GM12872 (cell line): ENCODE data around the gene RGS6.

Source experiments
- CTCF ChIP-seq: IDR thresholded peaks from 3 replicates; pipeline ENCODE4 v1.5.1; 2011; ENCODE audit warnings: low read depth, mild to moderate bottlenecking, low read length, moderate library complexity; ENCODE audit not compliant: insufficient read depth

Gene RGS6

GRCh38 chr14:72118841-72119240 lies 186.6 kb downstream of the RGS6 start:
- TF ChIP-seq CTCF: no peak

GRCh38 chr14:72120315-72120714 lies 188.1 kb downstream of the RGS6 start:
- TF ChIP-seq CTCF: no peak

- TF ChIP-seq CTCF: no peak
These were observed 191.5 kb downstream of the RGS6 start for GRCh38 chr14:72123755-72124154.

GRCh38 chr14:72124171-72124570 lies 191.9 kb downstream of the RGS6 start:
- no peak for TF ChIP-seq CTCF

- no peak for TF ChIP-seq CTCF
These were observed 193.9 kb downstream of the RGS6 start for GRCh38 chr14:72126091-72126490.

DNA sequence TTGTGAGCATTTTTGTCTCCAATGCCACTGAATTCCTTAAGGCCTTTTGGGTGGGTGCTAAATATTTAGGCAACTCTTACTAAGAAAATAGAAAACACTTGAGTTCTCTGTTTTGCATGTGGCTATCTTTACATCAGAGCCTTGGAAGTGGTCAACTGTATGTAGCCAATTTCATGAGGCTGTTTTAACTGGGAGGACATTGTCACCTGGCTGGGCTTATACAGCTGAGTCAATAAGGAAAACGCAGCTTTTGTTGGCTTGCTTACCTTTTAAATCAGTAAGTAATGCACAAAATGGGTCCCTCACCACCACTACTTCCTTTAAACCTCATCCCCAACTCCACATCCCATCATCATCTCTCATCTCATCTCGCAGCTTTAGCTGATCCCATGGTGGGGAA lies 194.3 kb downstream of the RGS6 start:
- TF ChIP-seq CTCF: no peak

GRCh38 chr14:72128629-72129028 lies 196.4 kb downstream of the RGS6 start:
- TF ChIP-seq CTCF: no peak

DNA sequence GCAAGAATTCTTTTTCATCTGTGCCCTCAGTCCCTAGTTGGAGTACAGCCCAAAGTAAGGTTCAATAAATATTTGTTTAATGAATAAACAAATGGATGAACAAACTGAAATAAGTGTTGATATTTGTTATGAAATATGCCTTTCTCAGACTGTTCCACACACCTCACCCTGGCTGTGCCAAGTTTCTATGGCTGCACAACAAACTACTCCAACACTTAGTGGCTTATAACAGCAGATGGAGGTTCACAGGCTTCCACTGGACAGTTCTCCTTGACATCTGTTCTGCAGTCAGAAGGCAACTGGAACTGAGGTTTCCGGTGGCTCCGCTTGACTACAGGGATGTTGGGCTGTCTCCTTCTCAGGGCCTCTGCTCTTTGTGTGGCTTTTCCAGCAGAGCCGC lies 197.1 kb downstream of the RGS6 start:
- TF ChIP-seq CTCF: no peak
